Raji (cell line): ENCODE results near the gene SDK2.

Experiments
- POLR2A ChIP-seq: IDR thresholded peaks from 2 replicates; pipeline ENCODE4 v1.6.1; 2011; ENCODE audit warnings: low read depth, low read length, control low read depth; ENCODE audit not compliant: insufficient read depth

Gene SDK2

DNA sequence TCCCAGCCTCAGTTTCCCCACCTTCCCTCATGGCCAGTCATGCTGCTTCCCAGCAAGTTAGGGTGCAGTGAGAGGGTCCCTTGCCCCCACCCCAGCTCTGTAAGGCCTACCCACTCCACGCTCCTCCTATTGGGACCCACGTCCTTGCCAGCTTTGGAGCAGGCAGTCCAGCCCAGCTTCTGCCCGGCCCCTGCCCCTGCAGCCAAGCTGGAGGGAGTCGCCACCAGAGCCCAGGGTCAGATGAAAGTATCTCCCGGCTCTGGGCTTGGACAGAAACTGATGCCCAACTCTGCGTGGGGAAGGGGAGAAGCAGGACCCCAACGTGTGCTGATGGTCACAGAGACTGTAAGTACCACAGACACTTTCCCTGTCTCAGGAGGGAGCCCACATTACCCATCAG is 32.6 kb downstream of the SDK2 start:
- no peak for TF ChIP-seq POLR2A

DNA sequence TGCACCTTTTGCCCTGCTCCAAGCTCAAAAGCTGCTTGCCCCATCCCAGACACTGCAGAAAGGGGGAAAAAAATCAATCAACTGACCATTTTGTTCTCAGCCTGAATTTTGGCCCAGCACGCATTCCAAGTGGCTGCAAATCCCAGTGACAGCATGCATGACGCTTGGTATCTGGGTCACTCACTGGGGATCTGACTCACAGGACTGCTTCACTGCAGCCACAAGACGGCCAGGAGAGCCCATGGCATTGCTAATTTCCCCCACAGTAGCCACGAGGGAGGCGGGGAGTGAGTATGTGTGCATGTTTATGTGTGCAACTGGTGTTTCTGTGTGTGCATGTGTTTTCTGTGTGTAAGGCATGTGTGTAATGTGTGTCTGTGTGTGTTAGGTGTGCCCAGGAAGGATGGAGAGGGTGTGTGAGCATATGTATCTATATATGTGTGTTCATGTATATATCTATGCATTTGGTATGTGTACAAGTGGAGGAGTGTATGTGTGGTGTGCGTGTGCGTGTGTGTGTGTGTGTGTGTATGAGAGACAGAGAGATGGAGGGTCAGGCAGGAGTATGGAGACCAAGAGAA is 33.8 kb downstream of the SDK2 start:
- no peak for TF ChIP-seq POLR2A

DNA sequence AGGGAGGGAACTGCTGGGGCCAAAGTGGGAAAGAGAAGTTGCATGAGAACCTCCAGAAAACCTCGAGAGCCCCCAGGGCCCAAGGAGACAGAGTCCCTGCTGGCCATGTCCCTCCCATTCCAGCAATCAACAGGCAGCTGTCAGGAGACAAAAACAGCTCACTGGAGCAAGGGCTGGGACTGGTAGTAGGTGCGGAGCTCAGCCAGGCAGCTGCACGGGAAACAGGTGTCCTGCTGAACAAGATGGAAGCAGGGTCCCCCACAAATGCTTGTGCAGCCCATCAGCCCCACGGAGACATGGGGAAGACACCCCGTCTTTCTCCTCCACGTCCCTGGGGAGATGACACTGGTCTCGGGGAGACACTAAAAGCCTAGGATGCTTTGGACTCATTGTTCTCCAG is 34.5 kb downstream of the SDK2 start:
- TF ChIP-seq POLR2A, result no peak

DNA sequence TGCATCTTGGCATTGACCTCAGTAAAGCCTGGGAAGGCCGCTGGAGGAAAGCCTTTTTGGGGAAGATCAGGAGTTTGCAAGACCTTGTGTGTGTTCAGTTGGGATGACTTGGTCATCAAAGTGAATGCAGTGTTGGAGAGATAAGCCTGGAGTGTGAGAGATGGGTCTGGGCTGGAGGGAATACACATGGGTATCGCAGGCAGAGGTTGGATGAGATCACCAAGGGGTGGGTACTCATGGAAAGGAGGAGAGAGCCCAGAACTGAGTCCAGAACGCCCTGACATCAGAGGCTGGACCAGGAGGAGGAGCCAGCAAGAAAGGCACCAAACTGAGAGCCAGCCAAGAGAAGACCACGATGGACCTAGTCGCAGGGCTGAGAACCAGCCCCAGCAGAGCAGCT is 35.2 kb downstream of the SDK2 start:
- no peak for TF ChIP-seq POLR2A

DNA sequence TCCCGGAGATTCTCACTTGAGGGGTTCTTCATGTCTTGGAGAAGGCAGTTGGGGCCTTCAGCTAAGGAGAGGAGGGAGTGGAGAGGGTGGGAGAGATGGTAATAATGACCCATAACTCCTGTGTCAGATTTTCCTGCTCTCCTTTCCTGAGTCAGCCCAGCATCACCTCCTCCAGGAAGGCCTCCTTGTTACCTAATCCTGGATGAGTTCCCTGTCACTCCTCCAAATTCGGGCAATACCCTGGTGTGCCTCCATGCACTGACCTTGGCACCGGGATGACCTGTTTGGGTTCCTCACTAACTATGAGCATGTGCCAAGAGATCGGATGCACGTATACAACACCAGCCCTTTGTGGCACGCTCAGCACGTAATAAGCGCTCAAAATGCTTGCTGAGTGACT is 38.8 kb downstream of the SDK2 start:
- TF ChIP-seq POLR2A, result no peak

DNA sequence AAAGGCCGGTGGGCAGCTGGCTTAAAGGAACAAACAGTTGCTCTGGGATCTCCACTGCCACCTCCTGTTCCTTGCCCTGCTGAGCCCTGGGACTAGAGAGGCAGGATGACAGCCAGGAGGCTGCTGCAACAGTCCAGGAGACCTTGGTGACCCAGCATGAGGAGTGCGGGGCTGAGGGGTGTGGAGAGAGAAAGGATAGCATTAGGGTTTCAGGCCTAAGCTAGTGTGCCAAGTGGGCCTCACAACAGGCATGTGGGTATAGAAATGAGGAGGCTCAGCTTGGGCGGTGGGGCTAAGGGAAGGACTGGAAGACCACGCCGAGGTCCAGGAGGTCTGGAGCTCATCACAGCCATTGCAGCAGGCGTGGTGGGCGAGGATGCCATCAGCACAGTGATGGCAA is 39.8 kb downstream of the SDK2 start:
- TF ChIP-seq POLR2A, result no peak

DNA sequence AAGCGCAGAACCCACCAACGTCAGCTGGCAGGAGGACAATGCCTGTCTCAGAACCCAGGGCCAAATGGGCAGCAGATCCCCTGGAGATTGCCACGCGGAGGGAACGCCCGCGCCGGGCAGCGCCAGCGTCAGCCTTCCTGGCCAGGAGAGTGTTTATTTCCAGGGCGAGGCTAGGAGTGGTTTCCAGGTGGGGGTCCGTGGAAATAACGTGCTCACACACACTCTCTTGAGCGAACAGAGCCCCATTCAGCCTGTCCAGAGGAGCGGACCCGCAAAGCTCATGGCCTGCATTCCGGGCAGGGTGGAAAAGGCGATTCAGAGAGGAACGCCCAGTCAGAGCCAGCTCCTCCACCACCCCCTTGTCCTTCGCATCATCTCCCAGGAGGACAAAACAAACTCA is 40.3 kb downstream of the SDK2 start:
- TF ChIP-seq POLR2A, result no peak

DNA sequence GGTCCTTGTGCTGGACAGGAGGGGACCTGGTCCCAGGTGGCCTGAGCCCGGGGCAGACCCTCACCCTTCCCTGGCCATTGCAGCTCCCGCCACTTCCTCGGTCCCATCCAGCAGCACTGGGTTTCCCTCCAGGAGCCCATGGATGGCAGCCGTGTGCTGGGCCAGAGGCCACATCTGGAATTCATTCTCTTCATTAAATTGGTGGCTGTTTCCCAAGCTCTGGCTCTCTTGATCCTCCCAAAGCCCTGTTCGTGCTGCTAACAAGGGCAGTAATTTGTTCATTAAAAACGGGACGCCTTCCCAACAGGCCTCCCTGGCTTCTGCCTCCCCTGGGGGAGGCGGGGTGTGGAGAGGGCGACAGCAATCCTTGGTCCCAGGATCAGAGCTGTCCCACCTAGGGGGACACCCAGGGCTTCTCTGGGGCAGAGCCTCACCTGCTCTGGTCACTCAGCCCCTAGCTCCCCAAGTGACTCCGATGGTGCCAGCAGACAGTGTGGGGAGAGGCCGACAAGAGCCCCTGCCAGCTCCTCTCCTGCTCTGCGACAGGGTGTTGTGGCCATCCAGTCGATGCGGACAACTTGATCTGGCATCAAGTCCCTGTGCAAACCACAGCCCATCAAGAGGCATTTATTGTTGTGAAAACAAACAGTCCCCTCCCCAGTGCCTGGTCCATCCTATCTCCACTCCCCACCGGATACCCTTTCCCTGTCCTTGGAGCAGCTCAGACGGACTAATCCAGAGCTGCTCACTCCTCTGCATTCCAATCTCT is 44.0 kb downstream of the SDK2 start:
- no peak for TF ChIP-seq POLR2A

DNA sequence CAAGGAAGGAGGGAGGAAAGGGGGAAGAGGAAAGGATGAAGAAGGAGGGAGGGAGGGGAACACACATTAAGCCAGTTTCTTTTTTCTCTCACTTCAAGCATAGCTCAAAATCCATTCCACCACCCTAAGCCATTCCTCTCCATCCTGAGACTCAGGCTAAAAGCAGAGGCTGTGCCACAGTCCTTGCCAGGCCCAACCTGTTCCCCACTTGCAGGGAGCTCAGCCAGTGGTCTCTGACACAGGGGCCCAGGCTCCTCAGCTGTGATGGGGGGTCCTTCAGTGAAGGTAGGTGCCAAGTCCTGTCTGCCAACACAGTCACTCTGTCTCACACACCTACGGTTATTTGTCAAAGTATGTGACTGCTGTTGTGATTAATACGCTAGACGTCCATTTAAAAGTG is 44.6 kb downstream of the SDK2 start:
- no peak for TF ChIP-seq POLR2A

DNA sequence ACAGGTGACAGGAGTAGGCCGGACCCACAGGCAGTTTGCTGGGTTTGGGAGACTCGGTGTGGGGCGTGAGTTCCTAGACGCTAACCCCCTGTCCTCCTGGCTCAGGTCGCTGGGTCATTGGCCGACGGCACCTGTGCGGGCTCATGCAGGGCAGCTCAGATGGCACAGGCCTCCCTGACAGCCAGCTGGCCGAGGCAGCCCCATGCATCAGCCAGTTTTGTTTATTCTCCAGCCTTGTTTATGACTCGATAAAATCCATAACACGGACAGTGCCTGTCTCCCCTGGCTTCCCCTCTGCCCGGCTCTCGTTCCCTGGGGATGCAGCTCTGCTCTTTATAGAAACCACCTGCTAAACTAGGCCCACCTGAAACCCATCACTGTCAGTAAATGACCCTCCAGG is 46.0 kb downstream of the SDK2 start:
- TF ChIP-seq POLR2A, result no peak

DNA sequence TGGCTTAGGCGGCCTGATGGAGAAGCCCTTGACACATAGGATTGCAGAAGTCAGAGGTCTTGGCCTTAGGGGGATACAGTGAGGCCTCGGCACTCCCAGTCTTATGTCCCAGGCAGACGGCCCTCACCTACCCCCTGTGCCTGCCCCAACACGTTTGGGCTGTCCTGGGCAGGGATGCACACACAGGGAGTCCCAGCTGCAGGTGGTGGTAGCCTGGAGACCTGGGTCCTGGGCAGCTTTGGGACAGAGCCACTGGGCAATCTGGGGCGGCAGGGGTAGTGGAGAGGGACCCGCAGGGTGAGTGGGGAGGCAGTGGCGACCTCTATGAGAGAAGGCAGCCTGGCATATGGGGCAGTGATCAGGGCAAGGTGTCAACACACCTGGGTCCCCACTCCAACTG is 48.3 kb downstream of the SDK2 start:
- TF ChIP-seq POLR2A, result no peak

DNA sequence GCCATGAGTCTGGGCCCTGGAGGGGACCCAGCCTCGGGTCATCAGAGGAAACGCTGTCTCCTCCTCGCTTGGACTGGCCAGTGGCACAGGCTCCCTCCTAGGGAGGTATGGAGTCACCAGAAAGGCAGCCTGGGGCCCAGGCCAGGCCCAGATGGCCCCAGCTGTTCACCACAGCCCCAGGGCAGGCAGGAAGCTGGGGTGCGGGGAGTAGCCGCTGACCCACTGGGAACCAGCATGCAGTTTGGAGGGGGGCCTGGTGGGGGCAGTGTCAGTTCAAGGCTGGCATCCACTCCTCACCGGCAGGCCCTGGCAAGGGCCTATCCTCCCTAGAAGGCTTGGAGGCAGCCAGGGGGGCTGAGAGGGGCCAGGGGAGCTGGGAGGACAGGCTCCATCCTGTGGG is 48.8 kb downstream of the SDK2 start:
- no peak for TF ChIP-seq POLR2A

DNA sequence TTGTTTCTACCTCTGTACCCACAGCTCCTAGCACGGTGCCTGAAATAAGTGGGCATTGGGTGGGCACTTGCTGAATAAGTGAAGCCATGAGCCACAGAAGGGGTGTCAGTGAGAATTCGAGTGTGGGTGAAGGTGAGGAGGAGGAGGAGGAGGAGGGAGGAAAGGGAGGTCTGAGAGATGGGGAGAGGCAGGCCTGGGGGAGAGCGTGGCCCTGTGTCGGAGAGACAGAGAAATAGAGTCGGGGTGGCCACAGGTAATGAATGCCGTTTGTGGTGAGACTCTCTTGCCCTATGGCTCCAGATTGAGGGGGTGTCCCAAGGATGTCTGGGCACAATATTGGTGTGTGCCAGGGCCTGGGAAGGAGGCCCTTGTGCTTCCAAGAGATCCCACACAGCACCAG is 49.2 kb downstream of the SDK2 start:
- no peak for TF ChIP-seq POLR2A

DNA sequence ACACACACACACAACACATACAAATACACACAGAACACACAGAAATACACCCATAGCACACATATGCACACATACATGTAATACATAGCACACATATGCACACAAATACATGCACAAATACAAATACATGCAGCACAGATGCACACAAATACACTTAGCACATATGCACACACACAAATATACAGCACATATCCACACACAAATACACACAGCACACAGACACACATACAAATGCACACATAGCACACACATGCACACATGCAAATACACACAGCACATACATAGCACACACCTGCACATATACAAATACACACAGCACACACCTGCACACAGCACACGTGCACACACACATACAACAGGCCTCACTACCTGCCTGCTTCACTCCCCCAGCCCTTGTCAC is 49.6 kb downstream of the SDK2 start:
- TF ChIP-seq POLR2A, result no peak

DNA sequence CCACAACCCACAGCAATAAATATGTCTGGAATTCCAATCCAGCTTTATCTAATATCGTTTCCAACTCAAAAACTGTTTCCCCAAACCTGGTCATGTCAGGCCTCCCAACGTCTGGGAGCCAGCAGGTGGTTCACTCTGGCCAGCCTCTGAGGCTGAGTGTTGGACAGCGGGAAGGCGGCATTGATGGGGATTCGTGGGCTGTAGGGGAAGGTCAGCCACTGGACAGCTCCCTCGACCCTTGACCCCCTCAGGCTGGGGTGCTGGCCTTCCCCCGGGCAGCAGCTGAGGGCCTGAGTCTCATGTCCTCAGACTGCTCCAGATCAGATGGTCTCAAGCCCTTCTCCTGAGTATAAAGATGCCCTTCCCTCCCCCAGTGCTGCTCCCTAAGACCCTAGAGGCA is 50.2 kb downstream of the SDK2 start:
- TF ChIP-seq POLR2A, result no peak

DNA sequence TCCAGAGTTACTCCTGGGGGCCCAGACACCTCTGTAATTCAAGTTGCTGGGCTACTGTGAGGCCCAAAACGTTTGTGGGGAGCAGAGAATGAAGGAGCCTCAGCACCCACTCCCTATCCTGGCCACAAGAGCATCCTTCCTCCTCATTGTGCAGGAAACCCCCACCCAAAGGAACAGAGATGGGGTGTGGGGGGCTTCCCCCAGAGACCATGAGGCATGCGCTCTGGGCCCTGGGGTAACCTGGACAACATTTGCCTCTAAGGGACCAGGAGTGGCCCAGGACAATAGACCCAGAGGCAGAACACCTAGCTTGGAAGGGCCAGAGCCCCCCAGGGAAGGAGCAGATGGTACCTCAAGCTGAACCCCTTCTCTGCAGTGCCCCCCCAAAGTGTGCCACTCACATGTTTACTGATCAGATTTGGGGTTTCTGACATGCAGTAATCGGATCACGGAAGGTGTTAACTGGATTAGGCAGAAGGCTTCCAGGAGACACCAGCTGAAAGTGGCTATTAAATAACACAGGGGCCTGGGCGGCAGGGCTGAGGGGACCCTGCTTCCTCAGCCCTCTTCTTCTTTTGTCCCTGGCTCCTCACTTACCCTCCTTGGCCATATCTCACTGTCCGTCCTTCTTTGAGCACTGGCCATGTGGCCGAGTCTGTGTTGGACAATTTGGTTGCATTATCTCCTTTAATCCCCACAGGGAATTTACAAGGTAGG is 50.8 kb downstream of the SDK2 start:
- no peak for TF ChIP-seq POLR2A
